Frontal cortex (tissue), 4 donors: ENCODE measurements around the gene NDC80. TPM values are rescaled to one million over a fixed set of nuclear protein-coding genes. Genes with fewer than 3 reads are reported as not detected.
A peak's percentile ranks its signal among the peaks of the same experiment; 100 is the strongest.

Experiments
- DNase-seq, 2 donors: peaks; one replicate each; pipeline ENCODE4 v3.0.0; 2012; ENCODE audit warnings: low spot score in 2 of 2
- FAIRE-seq: peaks from 2 replicates; lab custom pipeline; 2012; peaks lifted over from hg19 to GRCh38; lab: Jason Lieb, UNC
- total RNA-seq: library from RNA; depleted of rRNA; stranded (reverse); fragments of >200 nt; gene quantifications from one replicate; pipeline ENCODE4 v1.2.3, GENCODE V29; 2014
- donor health status: control.
- donor health status: control.
- donor health status: control.

The NDC80 gene
- total RNA-seq, 1 donor from 2014 or later = 4.5 TPM

DNA sequence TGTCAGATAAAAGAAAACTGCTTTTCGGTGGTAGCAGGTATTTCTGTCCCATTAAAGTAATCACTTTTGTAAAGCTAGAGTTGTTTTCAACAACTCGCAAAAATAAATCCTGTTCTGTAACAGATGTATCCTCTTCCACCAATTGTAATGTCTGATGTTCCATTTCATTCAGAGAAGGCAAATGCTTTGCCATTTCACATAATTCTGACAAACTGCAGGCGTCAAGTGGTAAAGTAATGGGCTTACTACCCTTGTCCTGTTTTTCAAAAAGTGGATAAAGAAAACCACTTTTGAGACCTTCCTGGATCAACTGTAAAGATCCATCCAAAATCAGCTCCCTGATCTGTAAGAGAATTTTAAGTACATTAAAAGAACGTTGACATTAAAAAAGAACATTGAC, 16.7 kb upstream of the NDC80 start:
- FAIRE-seq (no peak), DNase-seq (no peak)

DNA sequence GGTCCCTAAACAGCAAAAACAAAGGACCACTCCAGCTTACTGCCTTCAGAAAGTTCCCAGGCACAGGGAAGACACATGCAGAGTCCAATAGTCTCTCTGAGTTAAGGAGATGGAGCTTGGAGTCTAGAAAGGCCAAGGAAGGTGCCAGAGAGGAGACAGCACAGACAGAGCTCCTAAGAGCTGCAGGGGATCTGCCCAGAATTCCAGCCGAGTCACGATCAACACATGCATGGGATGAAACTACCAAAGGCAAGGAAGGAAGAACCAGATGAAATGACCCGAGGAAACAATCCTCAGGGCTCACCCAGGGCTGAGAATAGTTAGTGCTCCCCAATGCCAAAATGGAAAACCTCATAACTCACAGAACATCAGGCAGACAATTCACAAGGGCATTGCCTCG, 15.5 kb upstream of the NDC80 start:
- DNase-seq (no peak), FAIRE-seq (no peak)

DNA sequence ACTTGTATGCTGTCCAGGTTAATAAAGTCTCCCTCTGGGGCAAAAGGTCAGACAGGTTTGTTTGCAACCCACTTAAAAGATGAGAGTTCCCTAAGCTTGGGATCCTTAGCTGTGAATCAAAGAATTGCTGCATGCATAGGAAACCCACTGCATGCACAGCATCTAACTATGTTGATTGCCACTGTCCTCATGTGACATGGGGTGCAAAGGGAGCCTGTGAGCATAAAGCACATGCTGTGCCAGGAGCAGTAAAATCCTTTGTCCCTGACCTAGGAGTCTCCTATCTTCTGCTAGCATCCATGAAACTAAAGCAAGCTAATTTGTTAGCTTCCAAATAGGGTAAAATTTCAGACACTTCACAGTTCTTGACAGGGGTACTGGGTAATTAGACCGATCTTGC, 13.8 kb upstream of the NDC80 start:
- no peak for FAIRE-seq

DNA sequence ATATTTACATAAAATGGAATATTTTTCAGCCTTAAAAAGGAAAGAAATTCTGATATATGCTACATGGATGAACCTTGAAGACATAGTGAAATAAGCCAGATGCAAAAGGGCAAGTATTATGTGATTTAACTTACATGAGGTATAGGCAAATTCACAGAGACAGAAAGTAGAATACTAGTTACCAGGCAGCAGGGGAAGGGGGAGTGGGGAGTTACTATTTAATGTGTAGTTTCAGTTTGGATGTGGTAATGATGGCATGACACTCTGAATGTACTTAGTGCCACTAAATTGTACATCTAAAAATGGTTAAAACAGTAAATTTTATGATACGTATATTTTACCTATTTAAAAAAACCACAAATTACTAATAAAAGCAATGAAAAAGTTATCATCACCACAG, 12.1 kb upstream of the NDC80 start:
- no peak for FAIRE-seq
- DNase-seq = no peak

More for the DNA sequence above, 13.8 kb upstream of the NDC80 start:
- no peak for DNase-seq

DNA sequence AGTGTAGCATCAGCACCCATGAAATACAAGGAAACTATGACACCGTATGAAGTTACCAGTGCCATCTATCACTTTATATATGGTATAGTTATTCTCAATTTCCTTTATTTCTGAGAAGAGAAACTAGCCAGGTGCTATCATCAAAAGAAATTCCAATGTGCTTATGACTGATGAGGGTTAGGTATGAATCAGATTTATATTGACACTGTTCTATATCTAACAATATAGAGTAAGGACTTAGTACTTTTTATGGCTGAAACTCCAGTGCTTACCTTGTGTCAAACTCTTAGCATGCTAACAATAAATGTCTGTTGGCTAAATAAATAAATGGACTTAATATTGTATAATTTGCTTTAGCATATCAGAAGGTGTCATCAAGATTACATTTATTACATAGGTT, 7.0 kb upstream of the NDC80 start:
- DNase-seq = no peak
- no peak for FAIRE-seq

DNA sequence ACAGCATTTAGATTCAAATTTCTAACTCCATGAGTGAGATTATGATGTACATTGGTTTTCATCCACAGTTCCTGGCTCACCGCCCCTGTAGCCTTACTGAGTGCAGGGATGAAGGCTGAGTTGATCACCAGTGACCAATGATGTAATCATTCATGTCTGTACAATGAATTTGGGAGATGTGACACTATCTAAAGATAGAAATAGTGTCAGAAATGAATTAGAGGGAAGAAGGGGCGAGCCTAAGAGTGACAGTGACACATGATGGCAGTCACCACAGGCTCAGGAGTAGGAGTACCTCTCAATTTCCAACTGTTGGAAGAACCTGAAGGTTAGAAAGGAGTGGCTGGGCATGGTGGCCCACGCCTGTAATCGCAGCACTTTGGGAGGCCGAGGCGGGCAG, 3.2 kb upstream of the NDC80 start:
- no peak for DNase-seq
- no peak for FAIRE-seq

DNA sequence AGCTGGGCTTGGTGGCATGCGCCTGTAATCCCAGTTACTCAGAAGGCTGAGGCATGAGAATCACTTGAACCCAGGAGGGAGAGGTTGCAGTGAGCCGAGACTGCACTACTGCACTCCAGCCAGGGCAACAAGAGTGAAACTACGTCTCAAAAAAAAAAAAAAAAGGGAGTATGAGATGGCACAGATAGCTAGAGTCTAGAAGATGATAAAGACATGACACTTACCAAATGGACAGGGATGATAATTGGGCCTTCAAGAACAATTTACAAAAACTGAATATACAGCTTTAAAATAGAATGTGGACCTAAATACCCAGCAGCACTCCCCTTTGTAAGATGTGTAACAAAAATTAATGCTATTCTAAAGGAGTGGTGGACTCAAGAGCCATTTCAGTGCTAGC, 2.8 kb upstream of the NDC80 start:
- FAIRE-seq (no peak), DNase-seq (no peak)

DNA sequence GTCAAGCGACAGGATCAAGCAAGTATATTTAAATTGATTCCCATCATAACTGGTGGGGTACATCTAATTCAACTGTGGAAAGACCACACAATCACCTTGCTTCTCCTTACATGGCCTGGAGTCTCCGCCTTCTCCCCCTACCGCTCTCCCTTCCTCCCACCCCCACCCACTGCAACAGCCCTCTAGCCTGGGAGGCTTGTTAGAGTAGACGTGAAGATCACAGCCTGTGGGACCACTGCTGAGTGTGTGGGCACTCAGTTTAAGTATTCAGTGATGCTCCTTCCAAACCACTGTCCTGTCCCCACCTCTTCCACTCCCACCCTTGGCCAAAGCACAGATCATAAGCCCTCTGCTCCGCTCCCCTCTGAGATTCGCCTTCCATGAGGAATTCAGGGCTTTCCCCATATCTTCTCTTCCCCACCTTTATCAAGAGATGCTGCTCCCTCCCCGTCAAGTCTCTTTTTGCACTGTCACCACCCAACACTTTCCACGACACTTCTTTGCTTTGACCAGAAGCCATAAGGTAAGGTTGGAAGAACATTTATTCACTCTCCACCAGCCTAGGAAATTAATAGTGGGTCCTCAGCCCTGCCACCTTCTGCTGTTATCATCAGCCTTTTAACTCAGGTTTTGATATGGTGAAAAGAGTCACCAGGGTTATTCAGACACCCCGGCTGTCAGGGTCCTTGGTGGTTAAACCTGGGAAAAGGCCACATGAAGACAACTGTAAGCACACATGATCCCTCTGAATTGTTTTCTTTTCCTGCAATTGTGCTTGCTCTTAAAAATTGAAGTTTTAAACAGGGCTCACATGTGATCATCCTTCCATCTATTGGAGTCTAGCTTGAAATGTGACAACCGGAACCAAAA, 1.8 kb upstream of the NDC80 start:
- DNase-seq (no peak), FAIRE-seq (no peak)

DNA sequence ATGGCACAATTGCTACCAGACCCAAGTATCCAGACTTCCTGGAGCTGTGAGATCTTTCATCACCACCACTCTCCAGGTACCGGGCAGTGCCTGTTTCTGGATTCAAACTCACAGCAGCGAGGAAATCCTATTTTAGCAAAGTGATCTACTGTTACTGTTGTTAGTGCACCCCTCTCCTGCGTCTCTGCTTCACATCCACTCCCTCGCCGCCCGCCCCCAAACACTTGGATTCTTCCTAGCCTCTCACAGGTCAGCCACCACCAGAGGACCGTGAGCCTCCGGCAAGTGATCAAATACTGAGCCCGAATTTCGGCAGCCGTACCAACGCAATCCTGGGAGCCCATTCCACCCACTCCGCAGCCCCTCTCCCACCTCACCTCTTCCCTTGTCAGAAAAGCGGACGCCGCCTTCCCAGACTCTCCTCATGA, 571 bp upstream of the NDC80 start:
- no peak for FAIRE-seq
- peak; percentile 24 to 64 for DNase-seq

DNA sequence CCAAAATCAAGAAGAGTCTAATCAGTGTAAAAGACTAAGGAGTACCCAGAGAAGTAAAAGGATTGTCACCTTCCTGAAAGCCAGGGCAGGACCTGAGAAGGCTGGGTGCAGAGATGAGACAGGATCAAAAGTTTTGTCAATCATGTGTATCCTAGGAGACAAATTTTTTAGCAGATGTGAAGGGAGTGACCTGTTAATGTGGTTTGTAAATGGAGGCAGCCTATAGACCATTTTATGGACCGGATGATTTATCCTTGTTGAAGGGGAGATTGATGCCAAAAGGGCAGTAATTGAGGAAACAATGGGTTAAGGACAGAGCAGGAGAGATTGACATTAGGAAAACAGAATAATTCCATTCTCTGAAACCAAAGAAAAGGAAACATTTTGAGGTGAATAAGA, 813 bp downstream of the NDC80 start:
- DNase-seq = no peak
- no peak for FAIRE-seq

DNA sequence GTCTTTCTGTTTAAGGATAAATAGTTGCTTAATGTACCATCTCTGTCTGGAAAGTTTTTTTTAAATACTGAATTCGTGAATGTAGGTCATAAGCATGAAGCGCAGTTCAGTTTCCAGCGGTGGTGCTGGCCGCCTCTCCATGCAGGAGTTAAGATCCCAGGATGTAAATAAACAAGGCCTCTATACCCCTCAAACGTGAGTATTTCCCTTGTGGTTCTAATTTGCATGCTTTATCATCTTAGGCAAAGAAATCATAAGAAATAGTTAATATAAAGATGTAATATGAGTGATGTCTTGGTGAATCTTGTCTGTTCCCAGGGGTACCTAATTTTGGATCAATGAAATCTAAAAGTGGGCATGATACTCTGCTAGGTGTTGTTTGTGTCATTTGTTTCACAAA, 1.5 kb downstream of the NDC80 start:
- no peak for FAIRE-seq
- DNase-seq = no peak

DNA sequence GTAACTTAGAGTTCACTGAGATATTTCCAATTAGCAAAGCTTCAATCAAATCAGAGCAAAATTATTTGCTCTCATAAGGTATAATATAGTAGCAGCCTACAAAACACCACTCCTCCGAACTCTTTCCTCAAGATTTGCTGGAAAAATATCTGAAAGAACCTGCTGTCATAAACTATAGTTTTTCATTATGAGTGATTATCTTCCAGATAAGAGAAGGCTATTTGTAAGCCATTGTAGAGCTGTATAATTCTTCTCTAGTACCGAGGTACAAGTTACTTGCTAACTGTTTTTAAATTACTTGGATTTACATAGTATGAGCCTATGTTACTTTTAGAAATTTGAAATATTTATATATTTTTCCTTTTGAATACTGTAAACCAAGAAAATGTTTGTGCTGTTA, 2.1 kb downstream of the NDC80 start:
- DNase-seq = no peak
- no peak for FAIRE-seq

DNA sequence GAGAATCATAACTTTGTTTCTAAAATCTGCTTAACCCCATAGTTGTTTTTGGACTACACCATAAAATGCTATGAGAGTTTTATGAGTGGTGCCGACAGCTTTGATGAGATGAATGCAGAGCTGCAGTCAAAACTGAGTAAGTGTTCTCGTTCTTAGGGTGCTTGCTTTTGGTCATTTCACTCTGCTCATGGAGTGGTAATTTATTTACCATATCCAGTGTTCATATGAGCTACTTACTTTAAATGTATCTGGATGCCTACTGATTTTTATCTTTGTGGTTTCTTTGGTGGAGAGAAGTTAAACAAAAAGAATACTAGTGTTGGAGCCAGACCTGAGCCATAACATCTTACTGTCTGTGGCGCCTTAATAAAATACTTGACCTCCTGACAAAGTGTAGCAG, 16.4 kb downstream of the NDC80 start:
- DNase-seq (no peak), FAIRE-seq (no peak)

DNA sequence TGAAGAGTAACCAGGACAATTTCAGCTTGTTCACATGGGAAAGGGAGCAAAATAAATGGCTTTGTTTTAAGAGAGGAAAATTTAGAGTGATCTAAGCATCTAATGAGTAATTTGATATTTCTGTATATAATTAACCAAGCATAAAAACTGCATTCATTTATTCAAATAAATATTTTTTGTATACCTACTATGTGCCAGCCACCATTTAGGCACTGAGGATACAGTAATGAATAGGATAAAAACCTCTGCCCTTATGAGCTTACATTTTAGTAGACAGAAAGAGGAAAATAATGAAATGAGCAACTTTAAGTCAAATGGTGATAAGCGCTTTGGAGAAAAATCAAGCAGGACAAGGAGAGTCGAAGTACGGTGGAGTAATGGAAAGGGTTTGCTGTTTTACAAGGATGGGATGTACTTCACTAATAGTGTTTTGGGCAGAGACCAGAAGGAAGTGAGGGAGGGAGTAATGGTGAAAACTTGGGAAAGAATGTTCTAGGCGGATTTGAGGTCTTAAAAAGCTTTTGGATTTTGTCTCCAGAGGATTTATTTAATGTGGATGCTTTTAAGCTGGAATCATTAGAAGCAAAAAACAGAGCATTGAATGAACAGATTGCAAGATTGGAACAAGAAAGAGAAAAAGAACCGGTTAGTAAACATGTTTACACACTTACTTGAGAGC, 17.4 kb downstream of the NDC80 start:
- FAIRE-seq (no peak), DNase-seq (no peak)

DNA sequence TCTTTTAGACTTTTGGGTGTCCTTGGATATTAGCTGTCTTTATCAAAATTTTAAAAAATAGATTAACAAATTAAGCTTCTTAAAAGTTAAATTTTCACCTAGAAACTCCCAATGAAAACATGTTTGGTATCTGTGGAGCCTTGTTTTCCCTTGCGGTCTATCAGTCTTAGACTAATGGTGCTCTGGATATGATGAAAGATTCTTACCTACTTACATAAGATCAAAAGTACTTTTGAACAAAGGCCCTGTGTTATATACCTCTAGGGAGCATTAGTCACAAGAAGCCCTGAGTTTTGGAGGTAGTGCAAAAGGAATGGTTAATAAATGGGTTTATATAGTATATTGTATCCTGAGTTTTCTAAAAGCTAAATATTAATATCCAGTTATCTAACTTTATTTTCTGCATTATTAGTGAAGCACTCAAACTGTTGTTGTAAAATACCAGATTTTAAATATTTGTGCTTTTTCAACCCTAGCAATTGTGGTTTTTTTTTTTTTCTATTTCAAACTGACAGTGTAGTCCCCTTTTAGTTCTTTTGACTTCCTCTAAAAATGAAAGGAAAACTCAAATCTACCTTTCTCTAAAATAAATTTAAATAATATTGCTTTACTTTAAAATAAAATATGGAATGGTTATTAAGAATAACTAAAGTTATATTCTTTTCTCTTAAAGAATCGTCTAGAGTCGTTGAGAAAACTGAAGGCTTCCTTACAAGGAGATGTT, 18.1 kb downstream of the NDC80 start:
- FAIRE-seq (no peak), DNase-seq (no peak)

DNA sequence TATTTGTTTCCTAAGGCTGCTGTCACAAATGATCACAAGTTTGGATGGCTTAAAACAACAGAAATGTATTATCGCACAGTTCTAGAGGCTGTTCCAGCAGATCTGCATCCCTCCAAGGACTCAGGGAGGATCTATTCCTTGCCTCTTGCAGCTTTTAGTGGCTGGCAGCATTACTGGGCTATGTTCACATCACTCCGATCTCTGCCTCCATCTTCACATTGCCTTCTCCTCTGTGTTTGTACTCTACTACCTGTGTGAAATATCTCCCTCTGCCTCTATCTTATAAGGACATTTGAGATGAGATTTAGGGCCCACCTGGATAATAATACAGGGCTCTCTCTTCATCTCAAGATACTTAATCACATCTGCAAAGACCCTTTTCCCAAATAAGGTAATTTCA, 18.9 kb downstream of the NDC80 start:
- FAIRE-seq (no peak), DNase-seq (no peak)

DNA sequence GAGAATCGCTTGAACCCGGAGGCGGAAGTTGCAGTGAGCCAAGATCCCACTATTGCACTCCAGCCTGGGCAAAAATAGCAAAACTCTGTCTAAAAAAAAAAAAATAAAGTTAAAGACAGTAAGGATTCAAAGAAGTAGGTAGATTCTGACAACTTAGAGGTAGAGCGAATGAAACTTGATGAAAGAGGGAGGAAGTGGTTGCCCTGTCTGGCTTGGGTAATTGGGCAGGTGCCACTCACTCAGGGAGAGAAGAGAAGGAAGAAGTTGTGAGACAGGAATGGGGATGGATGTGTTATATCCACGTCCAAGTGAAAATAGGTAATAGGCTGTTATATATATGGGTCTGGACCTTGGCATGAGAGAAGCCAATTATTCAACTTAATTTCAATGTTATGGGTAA, 26.3 kb downstream of the NDC80 start:
- FAIRE-seq (no peak), DNase-seq (no peak)

DNA sequence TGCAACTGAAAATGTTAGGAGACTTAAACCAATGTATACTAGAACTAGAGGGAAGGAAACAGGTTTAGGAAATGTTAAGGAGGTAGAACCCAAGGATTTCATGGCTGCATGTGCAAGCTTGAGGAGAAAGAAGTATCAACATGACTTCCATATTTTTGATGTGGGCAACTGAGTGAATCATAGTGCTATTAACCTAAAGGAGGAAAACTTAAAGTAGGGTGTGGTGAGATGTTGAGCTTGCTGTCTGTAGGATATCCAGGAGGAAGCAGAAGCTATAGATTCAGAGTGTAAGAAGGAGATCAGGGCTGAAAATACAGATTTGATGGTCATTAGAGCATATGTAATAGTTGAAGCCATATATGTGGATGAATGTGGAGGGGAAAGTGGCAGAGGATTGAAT, 31.5 kb downstream of the NDC80 start:
- FAIRE-seq (no peak), DNase-seq (no peak)

DNA sequence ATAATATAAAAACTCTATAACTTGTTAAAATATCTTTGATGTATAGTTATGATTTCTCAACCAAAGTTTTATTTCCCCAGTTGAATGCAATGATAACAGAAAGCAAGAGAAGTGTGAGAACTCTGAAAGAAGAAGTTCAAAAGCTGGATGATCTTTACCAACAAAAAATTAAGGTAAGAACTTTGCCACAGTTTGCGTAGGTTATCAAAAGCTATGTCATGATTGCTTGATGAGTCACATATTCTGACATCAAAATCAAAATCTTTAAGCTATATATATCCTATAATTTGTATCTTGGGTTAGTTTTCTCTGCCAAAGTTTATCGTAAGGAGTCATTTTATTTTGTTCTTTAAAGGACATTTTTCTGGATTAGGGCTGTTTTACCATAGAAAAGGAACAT, 35.0 kb downstream of the NDC80 start:
- no peak for FAIRE-seq
- DNase-seq = no peak

DNA sequence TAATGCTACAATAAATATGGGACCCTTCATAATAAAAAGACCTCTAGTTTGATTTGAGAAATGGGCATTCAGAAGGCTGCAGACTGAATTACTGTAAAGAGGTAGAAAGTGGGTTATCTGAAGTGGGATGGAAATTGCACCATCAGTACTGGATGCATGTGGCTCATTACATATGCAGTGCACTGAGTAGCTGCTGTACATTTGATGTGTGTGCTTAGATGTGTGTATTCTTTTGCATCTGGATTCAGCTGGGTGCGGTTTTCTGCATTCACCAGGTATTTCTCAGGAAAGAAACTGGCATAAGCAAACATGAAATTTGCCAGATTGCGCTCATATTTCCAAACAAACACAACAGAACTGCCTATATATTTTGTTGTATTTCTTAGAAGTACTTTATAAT, 38.2 kb downstream of the NDC80 start:
- no peak for FAIRE-seq
- no peak for DNase-seq

DNA sequence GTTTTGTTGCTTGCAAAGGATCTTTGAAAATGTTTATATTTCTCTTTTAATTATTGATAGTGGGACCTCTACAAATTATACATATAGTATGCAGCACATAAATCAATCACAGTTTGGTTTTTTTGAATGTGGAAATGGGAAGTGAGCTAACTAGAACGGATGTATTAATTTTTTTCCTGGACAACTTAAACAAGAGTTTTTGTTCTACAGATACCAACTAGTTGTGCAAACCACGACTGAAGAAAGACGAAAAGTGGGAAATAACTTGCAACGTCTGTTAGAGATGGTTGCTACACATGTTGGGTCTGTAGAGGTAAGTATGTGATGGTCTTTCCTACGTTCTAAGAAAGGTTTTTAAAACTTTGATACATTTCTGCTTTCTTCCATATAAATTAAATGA, 39.2 kb downstream of the NDC80 start:
- DNase-seq (no peak), FAIRE-seq (no peak)
